ENCODE data around the gene SLC37A1. TPM values are rescaled to one million over a fixed set of nuclear protein-coding genes. Genes with fewer than 3 reads are reported as not detected.

The SLC37A1 gene
- polyA plus RNA-seq, 3 donors, result 7.1 to 12.6 (median 7.5) TPM

DNA sequence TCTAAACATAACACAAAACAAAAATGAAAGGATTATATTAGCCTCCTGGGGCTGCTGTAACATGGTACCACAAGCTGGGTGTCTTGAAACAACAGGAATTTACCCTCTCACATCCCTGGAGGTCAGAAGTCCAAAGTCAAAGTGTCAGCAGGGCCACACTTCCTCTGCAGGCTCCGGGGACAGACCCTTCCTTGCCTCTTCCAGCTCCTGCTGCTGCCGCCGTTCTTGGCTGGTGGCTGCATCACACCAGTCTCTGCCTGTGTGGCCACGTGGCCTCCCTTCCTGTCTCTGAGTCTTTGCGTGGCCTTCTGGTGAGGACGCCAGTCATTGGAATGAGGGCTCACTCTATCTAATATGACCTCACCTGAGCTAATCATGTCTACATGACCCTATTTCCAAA, 8.2 kb downstream of the SLC37A1 start:
- DNase-seq (ENCODE audit: extremely low read depth in 1 of 11, low read depth in 9 of 11, low spot score in 4 of 11), result no peak

DNA sequence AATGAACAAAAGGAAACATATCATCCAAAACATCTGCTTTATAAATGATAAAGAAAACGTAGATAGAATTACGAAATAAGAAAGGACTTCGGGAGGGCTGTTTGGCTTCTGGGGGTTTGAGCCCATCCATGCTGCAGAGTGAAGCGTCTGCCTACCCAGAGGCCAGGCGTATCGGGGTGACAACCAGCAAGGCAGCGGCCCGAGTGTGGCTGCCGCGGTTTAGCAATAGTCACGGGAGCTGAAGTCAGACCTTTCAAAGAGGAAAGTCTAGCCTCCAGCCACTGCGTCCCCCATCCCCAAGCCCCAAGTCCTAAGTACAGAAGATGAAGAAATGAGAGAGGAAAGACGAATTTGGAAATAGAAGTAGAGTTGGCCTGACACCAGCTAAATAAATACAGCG, 8.6 kb downstream of the SLC37A1 start:
- DNase-seq (ENCODE audit: extremely low read depth in 1 of 11, low read depth in 9 of 11, low spot score in 4 of 11), result no peak

DNA sequence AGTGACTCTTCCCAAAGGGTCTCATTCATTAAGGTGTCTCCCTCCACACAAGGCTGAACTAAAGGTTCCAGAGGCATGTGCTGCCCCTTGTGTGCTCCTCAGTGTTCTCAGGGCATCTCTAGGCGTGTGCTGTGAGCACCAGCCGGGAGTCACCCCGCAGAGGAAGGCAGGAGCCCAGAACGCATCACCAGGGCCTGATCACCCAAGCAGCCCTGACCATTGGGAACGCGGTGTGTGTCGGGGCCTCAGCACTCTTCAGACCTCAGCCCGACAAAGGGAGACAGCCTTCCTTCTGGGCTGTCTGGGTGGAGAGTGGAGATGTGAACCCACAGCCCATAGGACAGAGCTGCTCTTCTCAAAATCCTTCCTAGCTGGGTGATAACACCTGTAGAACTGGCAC, 9.1 kb downstream of the SLC37A1 start:
- DNase-seq (ENCODE audit: extremely low read depth in 1 of 11, low read depth in 9 of 11, low spot score in 4 of 11), result no peak

DNA sequence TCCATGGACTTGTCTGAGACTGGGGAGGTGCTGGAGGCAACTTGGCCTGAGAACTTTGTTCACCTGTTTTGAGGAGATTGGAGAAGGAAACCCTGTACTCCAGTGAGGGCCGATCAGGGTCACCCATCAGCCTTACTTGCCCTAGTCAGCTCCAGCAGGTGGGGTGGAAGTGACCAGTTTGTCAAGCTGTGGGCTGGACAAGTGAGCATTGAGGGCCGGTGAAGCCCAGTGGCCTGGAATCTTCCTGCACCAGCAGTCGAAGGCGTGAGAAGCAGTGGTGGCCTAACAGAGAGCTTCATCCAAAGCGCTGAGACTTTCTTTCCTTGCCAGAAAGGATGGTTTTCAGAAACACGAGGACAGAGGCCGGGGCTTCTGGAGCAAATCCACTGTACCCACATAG, 9.6 kb downstream of the SLC37A1 start:
- DNase-seq (ENCODE audit: extremely low read depth in 1 of 11, low read depth in 9 of 11, low spot score in 4 of 11), result no peak

DNA sequence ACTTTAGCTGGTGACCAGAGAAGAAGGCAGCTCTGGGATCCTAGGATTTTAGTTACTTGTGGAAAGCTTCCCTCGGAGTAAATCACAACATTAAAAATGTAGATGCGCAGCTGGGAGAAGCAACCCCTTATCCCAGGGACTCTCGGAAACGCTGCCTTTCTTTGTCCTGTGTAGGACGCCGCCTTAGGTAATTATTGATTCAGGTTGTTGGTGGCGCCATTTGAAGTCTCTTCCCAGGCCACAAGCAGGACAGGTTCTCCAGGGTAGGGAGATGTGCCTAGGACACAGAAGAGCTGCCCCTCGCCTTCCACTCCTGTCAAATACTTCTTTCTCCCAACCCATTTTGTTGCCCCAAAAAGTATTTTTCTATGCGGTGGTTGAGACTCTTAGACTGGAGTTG, 10.3 kb downstream of the SLC37A1 start:
- no peak for DNase-seq (ENCODE audit: extremely low read depth in 1 of 11, low read depth in 9 of 11, low spot score in 4 of 11)

DNA sequence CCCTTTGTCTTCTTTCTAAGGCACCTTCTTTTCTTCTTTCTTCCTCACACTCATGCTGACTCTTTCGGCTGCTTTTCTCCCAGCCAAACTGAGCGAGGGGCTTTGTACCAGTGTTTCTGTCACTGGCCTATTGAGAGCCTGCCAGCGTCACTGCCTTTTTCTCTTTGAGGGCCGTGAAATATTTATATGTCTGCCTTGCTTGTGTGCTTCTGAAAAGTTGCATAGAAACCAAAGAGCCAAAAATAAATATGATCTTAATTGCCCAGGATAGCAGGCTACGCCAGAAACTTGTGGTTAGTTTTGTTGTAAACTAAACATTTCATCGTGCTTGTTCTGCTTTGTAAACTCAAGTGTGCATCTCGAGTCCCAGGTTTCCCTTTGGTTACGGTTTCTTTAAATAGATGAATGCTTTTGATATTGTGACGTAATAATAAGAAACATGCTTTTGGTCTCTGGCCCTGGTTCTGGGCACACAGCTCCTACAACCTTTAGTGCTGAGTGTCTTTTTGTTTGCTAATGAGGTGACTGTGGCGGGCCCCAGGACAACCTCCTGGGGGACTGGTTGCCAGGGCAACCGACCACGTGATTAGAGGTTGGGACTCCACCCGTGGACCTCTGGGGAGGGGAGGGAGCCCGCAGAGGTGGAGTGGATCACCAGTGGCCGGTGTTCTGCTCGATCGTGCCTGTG, 10.8 kb downstream of the SLC37A1 start:
- DNase-seq (ENCODE audit: extremely low read depth in 1 of 11, low read depth in 9 of 11, low spot score in 4 of 11), result no peak

DNA sequence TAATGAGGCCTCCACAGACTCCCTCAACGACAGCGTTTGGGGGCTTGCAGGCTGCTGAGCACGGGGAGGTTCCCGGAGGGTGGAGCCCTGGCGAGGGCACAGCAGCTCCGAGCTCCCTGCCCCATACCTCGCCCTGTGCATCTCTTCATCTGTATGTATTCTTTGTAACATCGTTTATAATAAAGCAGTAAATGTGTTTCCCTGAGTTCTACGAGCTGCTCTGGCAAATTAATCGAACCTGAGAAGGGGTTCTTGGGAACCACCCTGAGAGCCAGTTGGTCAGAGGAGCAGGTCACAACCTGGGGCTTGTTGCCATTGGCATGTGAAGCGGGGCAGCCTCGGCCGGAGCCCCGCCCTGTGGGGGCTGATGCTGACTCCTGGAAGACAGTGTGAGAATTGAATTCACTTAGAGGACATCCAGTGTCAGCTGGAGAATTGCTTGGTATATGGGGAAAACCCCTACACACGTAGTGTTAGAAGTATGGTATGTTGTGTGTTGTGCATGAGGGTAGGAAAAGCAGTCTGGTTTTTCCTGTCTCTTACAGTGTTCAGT, 11.5 kb downstream of the SLC37A1 start:
- no peak for DNase-seq (ENCODE audit: extremely low read depth in 1 of 11, low read depth in 9 of 11, low spot score in 4 of 11)

DNA sequence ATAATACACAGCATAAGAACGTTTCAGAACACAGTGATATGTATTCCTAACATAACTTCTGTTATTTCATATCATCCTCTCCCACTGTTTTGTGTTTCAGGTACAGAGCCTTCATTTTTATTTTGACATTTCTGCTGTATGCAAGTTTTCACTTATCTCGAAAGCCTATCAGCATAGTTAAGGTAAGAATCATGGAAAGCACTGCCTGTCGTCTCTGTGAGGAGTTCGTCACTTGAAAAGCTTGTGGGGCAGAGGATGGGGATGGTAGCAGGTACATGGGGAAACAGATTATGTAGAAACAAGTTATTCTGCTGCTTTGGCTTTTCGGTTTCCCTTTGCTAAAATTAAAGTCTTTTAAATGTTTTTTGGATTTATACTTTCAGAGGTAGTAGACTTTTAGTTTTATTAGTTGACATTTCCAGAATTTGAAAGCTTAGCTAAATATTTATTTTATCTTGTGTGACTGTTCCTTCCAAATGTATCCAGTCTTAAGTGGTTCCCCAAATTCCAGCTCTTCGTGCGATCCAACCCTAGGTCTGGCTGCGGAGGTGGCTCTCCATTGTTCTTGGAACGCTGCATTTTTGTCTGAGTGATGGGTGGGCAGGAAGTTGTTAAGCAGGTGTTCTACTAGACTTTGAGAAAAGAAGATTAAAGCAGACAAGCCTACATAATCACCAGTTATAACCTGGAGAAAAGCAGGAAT, 12.2 kb downstream of the SLC37A1 start:
- no peak for DNase-seq (ENCODE audit: extremely low read depth in 1 of 11, low read depth in 9 of 11, low spot score in 4 of 11)

DNA sequence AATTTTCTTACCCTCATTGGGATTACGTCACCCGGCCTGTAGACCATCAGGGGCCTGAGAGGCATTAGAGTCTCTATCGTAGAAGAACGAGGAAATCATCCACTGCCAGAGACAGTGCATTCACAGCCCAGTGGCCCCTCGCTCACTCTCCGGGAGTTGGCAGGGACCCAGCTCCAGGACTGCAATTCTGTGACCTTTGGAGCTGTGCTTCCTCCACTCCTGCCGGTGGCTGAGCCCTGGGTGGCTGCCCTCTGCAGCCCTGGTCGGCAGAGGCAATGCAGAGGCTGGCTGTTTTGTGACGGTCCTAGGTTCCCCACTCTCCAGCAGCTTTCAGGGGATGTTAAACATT, 12.7 kb downstream of the SLC37A1 start:
- no peak for DNase-seq (ENCODE audit: extremely low read depth in 1 of 11, low read depth in 9 of 11, low spot score in 4 of 11)

DNA sequence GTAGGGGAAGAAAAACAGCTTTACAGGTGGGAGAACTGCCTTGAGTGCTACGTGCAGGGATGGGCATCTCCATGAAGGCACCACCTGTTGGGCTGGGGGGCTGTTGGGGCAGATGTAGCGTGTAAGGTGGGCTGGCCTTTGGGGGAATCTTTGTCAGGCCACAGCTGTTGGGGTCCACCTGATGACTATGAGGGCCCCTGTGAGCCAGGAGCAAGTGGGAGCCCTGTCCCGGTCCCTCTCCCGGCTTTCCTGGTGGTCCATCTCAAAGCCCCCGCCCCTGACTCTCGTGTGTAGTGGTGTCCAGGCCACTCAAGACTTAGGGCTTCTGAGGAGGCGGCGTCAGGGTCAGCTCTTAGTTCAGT, 13.5 kb downstream of the SLC37A1 start:
- DNase-seq (ENCODE audit: extremely low read depth in 1 of 11, low read depth in 9 of 11, low spot score in 4 of 11), result no peak

DNA sequence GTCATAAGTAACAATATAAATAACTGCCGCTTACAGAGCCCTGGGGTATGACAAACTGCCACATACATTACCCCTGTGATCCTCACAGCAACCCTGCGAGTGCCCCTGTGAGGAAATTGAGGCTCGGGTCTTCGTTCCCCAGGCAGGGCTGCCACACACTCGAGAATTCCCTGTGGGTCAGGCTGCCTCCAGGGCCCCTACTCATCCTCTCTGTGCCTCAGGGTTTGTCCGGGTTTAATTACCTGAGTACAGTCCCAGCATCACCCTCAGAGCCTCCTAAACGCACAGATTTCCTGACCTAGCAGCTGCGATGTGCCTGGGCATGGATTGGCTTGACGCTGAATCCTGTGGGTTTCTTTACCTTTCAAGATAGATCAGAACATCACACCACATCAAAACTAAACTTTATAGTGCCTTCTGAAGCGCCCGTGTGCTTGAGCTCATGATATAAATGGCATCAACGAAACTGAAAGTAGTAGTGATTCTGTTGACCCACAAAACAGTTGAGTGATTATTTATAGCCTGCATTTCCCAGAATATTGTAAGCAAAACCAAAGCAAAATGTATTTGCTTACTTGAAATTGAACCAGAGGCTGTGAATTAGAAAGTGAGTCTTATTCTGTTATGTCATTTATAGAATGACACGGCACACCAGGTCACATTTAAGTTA, 14.0 kb downstream of the SLC37A1 start:
- DNase-seq (ENCODE audit: extremely low read depth in 1 of 11, low read depth in 9 of 11, low spot score in 4 of 11), result no peak

DNA sequence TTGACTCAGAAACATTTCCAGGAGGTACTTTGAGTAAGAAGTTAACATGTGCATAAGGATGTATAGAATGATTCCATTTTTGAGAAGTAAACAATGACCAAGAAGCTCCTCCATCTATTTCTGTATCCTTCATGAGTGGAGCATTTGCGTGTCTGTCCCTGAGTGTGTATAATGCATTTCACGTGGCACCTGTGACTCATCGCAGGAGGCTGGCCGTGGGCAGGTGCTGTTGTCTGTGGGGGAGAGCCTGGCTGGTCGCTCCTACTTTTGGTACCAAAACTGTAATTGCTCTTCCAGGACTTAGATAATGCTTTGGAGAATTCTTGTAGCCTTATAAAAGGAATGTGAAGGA, 16.5 kb downstream of the SLC37A1 start:
- DNase-seq (ENCODE audit: extremely low read depth in 1 of 11, low read depth in 9 of 11, low spot score in 4 of 11), result no peak

DNA sequence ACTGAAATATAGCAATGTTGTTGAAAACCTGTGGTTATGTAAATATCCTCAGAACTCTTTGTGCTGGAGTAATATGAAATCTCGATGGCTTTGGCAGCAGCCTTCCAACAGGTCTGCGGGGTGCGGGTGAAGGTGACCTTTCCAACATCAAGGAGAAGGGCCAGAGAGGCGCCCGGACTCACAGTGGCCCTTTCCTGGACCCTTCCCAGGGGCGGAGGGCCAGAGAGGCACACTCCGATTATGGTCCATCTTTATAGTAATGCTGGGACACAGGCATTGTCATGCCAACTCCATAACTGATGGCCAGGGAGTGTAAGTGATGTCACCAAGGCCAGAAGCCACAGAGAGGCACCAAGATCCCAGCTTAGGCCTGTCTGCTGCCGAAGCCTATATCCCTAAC, 18.1 kb downstream of the SLC37A1 start:
- no peak for DNase-seq (ENCODE audit: extremely low read depth in 1 of 11, low read depth in 9 of 11, low spot score in 4 of 11)

DNA sequence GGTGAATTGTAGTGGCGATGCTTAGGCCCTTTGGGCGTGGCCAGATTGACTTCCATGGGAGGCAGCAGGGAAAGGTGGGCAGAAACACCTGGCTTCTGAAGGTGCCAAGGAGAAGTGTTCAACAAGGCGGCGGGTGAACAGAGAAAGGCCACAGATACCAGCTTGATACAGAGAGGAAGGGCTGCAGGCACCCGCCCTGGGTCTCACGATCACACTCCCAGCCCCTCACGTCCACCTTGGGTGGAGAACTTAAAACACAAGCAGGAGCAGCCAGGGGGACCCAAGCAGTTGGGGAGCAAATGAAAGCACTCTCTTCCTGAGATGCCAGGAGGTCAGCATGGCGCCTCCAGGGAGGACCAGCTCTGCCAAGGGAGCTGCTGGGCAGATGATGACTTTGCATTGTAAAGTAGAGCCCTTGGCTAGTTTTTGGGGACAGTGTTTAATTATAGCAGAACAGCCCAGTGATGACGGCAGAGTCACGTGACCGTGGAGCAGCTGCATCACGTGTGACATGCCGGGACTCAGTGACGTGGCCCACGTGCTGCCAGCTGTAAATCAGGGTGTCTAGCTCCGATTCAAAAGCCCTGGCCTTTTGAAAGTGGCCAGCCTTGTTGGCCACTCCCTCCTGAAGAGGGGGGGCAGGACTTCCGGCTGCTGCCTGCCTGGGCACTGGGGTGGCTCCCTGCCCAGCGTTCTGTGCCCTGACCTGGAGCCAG, 19.0 kb downstream of the SLC37A1 start:
- no peak for DNase-seq (ENCODE audit: extremely low read depth in 1 of 11, low read depth in 9 of 11, low spot score in 4 of 11)

DNA sequence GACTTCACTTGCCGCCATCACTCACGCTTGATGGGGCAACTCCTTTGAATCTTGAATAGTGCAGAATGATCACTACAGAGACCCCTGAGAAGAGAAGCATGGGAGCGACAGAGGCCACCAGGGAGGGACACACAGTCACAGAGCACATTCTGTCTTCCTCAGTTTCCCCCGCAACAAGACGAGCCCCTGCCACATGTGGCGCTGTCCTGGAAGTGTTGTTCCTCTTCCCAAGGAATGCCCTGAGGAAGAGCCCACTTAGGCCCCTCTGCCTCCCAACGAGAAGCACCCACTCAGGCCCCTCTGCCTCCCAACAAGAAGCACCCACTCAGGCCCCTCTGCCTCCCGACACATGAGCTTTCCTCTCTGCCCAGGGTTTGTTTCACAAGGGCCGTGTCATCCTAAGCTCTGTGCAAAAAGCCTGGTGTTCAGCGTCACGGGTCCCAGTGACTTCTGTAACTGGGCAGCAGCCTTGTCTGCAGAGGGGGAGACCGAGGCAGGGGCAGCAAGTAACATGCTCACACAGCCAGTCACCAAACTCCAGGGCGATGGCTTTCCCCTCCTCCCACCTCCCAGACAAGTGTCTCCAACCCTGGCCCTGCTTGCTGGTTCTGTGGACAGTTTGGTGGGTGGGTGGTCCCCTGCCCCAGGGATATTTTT, 19.8 kb downstream of the SLC37A1 start:
- no peak for DNase-seq (ENCODE audit: extremely low read depth in 1 of 11, low read depth in 9 of 11, low spot score in 4 of 11)

DNA sequence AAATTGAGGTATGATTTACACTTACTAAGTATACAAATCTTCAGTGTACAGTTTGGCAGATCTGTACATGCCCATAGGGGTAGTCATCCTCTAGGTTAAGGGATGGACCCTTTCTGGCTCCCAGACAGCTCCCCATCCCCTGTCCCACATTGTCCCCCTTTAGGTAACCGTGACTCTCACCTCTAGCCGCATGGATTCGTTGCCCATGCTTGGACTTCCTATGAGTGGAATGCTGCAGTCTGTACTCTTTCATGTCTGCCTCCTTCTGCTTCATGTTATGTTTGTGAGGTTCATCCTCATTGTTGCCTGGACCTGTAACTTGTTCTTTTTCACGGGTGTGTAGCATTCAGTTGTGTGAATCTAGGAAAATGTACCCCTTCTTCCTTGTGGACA, 20.3 kb downstream of the SLC37A1 start:
- no peak for DNase-seq (ENCODE audit: extremely low read depth in 1 of 11, low read depth in 9 of 11, low spot score in 4 of 11)

DNA sequence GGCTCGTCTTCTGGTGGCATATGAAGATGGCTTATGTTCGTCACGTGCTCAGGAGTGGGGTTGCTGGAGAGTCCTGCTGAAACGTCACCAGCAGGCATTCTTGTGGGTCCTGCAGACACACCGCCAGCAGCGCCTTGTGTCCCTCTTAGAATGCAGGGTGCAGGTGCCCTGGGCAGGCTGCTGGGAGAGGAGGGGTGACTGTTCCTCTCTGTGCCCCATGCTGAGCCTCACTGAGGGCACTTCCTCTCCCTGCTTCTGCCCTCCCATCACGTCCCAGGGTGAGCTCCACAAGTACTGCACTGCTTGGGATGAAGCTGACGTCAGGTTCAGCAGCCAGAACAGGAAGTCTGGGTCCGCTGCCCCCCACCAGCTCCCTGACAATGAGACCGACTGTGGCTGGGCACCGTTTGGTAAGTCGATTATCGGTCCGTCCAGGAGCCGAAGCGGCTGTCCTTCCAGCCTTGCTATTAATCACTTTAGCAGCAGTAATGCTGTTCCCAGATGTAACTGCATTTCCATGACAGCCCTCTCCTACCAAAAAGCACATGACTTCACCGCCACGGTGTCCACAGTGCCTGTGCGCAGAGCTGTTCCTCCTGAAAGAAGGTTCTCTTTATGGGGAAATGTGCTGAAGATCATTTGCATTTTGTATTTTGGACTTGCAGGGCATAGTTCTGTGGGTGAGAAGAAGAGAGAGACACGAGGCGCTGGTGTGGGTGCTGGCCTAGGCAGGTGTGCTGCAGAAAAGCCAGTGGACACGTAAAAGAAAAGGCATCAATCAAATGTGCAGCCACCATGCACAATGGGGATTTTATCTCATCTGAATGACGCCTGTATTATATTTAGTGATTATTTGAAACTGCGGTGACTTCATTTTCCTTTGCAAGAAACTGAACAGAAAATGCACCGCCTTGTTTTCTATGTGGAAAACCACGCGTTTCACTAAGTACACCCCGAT, 21.0 kb downstream of the SLC37A1 start:
- no peak for DNase-seq (ENCODE audit: extremely low read depth in 1 of 11, low read depth in 9 of 11, low spot score in 4 of 11)

DNA sequence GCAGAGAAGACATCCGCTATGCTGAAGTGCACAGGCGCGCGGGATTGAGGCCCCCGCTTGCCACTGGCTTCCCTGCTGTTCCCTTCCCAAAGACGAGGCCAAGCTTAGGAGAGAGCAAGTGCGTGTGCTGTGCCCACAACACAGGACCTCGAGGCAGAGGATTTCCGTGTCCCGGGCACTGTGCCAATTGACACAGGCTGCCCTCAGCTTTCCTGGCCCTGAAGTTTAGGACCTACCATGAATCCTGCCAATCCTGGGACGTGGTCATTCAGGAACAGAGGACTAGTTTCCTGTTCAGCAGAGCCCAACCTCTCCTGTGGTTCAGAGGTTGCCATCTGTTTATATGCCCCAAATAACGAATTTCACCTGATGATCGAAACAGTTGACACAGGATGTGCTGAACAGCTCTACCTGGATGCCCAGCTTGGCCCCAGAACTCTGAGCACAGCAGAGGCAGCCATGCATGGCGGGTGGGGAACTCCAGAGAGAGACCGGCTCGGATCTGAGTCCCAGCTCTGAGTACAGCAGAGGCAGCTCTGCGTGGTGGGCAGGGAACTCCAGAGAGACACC, 22.0 kb downstream of the SLC37A1 start:
- no peak for DNase-seq (ENCODE audit: extremely low read depth in 1 of 11, low read depth in 9 of 11, low spot score in 4 of 11)
